Measurements from ENCODE around the gene B4GALNT4. TPM values are rescaled to one million over a fixed set of nuclear protein-coding genes. Genes with fewer than 3 reads are reported as not detected.

Gene B4GALNT4
- total RNA-seq, 1 experiment from 2014 or later, result 4.7 TPM

GRCh38 chr11:403021-403760 is 33.9 kb downstream of the B4GALNT4 start:
- H3K9me2 ChIP-seq (ENCODE audit: insufficient read depth), result no peaks in the 10 kb centered on the region
- no peaks in the 10 kb centered on the region for H4K20me1 ChIP-seq (ENCODE audit: insufficient read depth)
- H3K36me3 ChIP-seq (ENCODE audit: low read depth), result no peaks in the 10 kb centered on the region
- ChIA-PET CTCF (no interaction called here), POLR2A (ENCODE audit: unreplicated experiment) (no interaction called here)
- no peaks in the 10 kb centered on the region for H3K4me1 ChIP-seq (replicated peaks; ENCODE audit: insufficient read depth)
- H3K9me3 ChIP-seq (ENCODE audit: insufficient read depth, low read depth), result no peaks in the 10 kb centered on the region
- H3K79me2 ChIP-seq (ENCODE audit: low read depth), result no peaks in the 10 kb centered on the region
- no TSS peak for BruUV-seq (replicated peaks)
- no peak overlapping the region for H2AFZ ChIP-seq
- TF ChIP-seq EZH2 (IDR thresholded peaks at IDR 0.05; ENCODE audit: low read depth) (no peak), CTCF (conservative IDR thresholded peaks at IDR 0.05) (no peak)
- intact Hi-C loops (cut with micrococcal nuclease; ENCODE audit: unreplicated experiment), result no loop called here
- no peak overlapping the region for H3K27ac ChIP-seq
- no peaks in the 10 kb centered on the region for H3K27me3 ChIP-seq (ENCODE audit: insufficient read depth, low read depth)
- no peak for DNase-seq
- H3K4me2 ChIP-seq, result no peak overlapping the region
- H3K4me3 ChIP-seq, result no peak overlapping the region
- H3F3A ChIP-seq (ENCODE audit: insufficient read depth, low read depth), result no peaks in the 10 kb centered on the region

GRCh38 chr11:403761-404431 is 34.6 kb downstream of the B4GALNT4 start:
- DNase-seq, result no peak
- Histone ChIP-seq H4K20me1 (ENCODE audit: insufficient read depth) (no peaks in the 10 kb centered on the region), H3K9me3 (ENCODE audit: insufficient read depth, low read depth) (no peaks in the 10 kb centered on the region), H2AFZ (no peak overlapping the region), H3K4me1 (replicated peaks; ENCODE audit: insufficient read depth) (no peaks in the 10 kb centered on the region), H3K4me2 (no peak overlapping the region), H3F3A (ENCODE audit: insufficient read depth, low read depth) (no peaks in the 10 kb centered on the region), H3K4me3 (no peak overlapping the region), H3K36me3 (ENCODE audit: low read depth) (no peaks in the 10 kb centered on the region), H3K27me3 (ENCODE audit: insufficient read depth, low read depth) (no peaks in the 10 kb centered on the region), H3K27ac (no peak overlapping the region), H3K9me2 (ENCODE audit: insufficient read depth) (no peaks in the 10 kb centered on the region), H3K79me2 (ENCODE audit: low read depth) (no peaks in the 10 kb centered on the region)
- ChIA-PET POLR2A (ENCODE audit: unreplicated experiment) (no interaction called here), CTCF (no interaction called here)
- no peak for TF ChIP-seq EZH2 (IDR thresholded peaks at IDR 0.05; ENCODE audit: low read depth)
- TF ChIP-seq CTCF (conservative IDR thresholded peaks at IDR 0.05), result no peak
- BruUV-seq (replicated peaks), result no TSS peak
- intact Hi-C loops (cut with micrococcal nuclease; ENCODE audit: unreplicated experiment), result no loop called here

- H3K79me2 ChIP-seq (ENCODE audit: low read depth), result no peaks in the 10 kb centered on the region
- H3K4me2 ChIP-seq, result no peak overlapping the region
- ChIA-PET POLR2A (ENCODE audit: unreplicated experiment) (no interaction called here), CTCF (no interaction called here)
- no peak for TF ChIP-seq EZH2 (IDR thresholded peaks at IDR 0.05; ENCODE audit: low read depth)
- no peak for TF ChIP-seq CTCF (conservative IDR thresholded peaks at IDR 0.05)
- no peak overlapping the region for H2AFZ ChIP-seq
- no peaks in the 10 kb centered on the region for H3K9me2 ChIP-seq (ENCODE audit: insufficient read depth)
- no peaks in the 10 kb centered on the region for H3K9me3 ChIP-seq (ENCODE audit: insufficient read depth, low read depth)
- intact Hi-C loops (cut with micrococcal nuclease; ENCODE audit: unreplicated experiment), result no loop called here
- H3K4me1 ChIP-seq (replicated peaks; ENCODE audit: insufficient read depth), result no peaks in the 10 kb centered on the region
- H4K20me1 ChIP-seq (ENCODE audit: insufficient read depth), result no peaks in the 10 kb centered on the region
- no peaks in the 10 kb centered on the region for H3K36me3 ChIP-seq (ENCODE audit: low read depth)
- H3F3A ChIP-seq (ENCODE audit: insufficient read depth, low read depth), result no peaks in the 10 kb centered on the region
- no peak overlapping the region for H3K4me3 ChIP-seq
- TSS peak; percentile 89 for BruUV-seq (replicated peaks)
- DNase-seq, result no peak
- no peaks in the 10 kb centered on the region for H3K27me3 ChIP-seq (ENCODE audit: insufficient read depth, low read depth)
- H3K27ac ChIP-seq, result no peak overlapping the region
Observed at GRCh38 chr11:404551-405264, 35.4 kb downstream of the B4GALNT4 start.
